Measurements from ENCODE around the gene COL8A2. TPM values are rescaled to one million over a fixed set of nuclear protein-coding genes. Genes with fewer than 3 reads are reported as not detected.

COL8A2 gene
- total RNA-seq, 4 donors from 2014 or later, result 1.2 to 5.4 (median 1.7) TPM

- Histone ChIP-seq H3K27ac (peak overlapping the region; percentile 94 to 98 (median 96)), H3K4me3 (peak overlapping the region in 1 of 4 donors; percentile 7), H3K9me3 (no peaks in the 10 kb centered on the region), H3K27me3 (no peaks in the 10 kb centered on the region), H3K4me1 (peaks cover 34 to 52% (median 47%) of the 10 kb centered on the region in 4 donors), H3K36me3 (no peaks in the 10 kb centered on the region)
- in situ Hi-C loops (cut with MboI; ENCODE audit: low pct_ligation_motif_present in 1 of 4, low pct_unique_long_range_greater_than_20kb in 1 of 4, low sequenced_read_pairs in 3 of 4) (loop anchor here in 1 of 4 donors (5.0 kb wide), 1 partner anchor 136 kb away; no protein-coding TSS in a partner anchor), intact Hi-C loops (cut with DNase I; ENCODE audit: low total_unique reads) (loop anchor here (10.0 kb wide), 1 partner anchor 234 kb away; the partner anchor contains the start of gene STK40)
- TF ChIP-seq CTCF (IDR thresholded peaks at IDR 0.05) (no peak), POLR2AphosphoS5 (IDR thresholded peaks at IDR 0.05) (no peak), POLR2A (IDR thresholded peaks at IDR 0.05) (no peak), EP300 (IDR thresholded peaks at IDR 0.05; ENCODE audit: low read depth) (no peak)
- no peak for DNase-seq
- WGBS, 2 donors (ENCODE audit: low coverage in 1 of 2), result 20 to 27% methylated on average over 1 of the region's 1 CpG
Observed at GRCh38 chr1:36151134-36151844, 26.3 kb upstream of the COL8A2 start.

GRCh38 chr1:36150296-36151133 is 25.5 kb upstream of the COL8A2 start:
- intact Hi-C loops (cut with DNase I; ENCODE audit: low total_unique reads) (loop anchor here (10.0 kb wide), 1 partner anchor 234 kb away; the partner anchor contains the start of gene STK40), in situ Hi-C loops (cut with MboI; ENCODE audit: low pct_ligation_motif_present in 1 of 4, low pct_unique_long_range_greater_than_20kb in 1 of 4, low sequenced_read_pairs in 3 of 4) (loop anchor here in 1 of 4 donors (5.0 kb wide), 1 partner anchor 137 kb away; no protein-coding TSS in a partner anchor)
- Histone ChIP-seq H3K4me1 (peaks cover 34 to 52% (median 47%) of the 10 kb centered on the region in 4 donors), H3K9me3 (no peaks in the 10 kb centered on the region), H3K27ac (peak overlapping the region; percentile 94 to 98 (median 96)), H3K27me3 (no peaks in the 10 kb centered on the region), H3K4me3 (peak overlapping the region in 2 of 4 donors; percentile 16 to 22), H3K36me3 (no peaks in the 10 kb centered on the region)
- whole genome bisulfite sequencing, 2 donors (ENCODE audit: low coverage in 1 of 2), result 0 to 13% methylated on average over 3 to 12 of the region's 12 CpGs
- TF ChIP-seq CTCF (IDR thresholded peaks at IDR 0.05) (no peak), EP300 (IDR thresholded peaks at IDR 0.05; ENCODE audit: low read depth) (no peak), POLR2A (IDR thresholded peaks at IDR 0.05) (peak; percentile 75), POLR2AphosphoS5 (IDR thresholded peaks at IDR 0.05) (peak; percentile 87 to 88 (median 88))
- DNase-seq, result peak; percentile 94

- in situ Hi-C loops (cut with MboI; ENCODE audit: low pct_ligation_motif_present in 1 of 4, low pct_unique_long_range_greater_than_20kb in 1 of 4, low sequenced_read_pairs in 3 of 4) (loop anchor here in 1 of 4 donors (5.0 kb wide), 1 partner anchor 137 kb away; no protein-coding TSS in a partner anchor), intact Hi-C loops (cut with DNase I; ENCODE audit: low total_unique reads) (loop anchor here (2.0 to 10.0 kb wide), 2 partner anchors 39 to 235 kb away; partner anchors contain the start of gene STK40)
- H3K4me1 ChIP-seq, result peaks cover 30 to 48% (median 42%) of the 10 kb centered on the region in 4 donors
- H3K9me3 ChIP-seq, result no peaks in the 10 kb centered on the region
- H3K27ac ChIP-seq, result peak overlapping the region; percentile 94 to 98 (median 96)
- 0 to 17% methylated on average over 3 to 6 of the region's 6 CpGs for WGBS, 2 donors (ENCODE audit: low coverage in 1 of 2)
- no peaks in the 10 kb centered on the region for H3K27me3 ChIP-seq
- DNase-seq, result no peak
- H3K36me3 ChIP-seq, result no peaks in the 10 kb centered on the region
- TF ChIP-seq EP300 (IDR thresholded peaks at IDR 0.05; ENCODE audit: low read depth) (no peak), POLR2A (IDR thresholded peaks at IDR 0.05) (no peak), CTCF (IDR thresholded peaks at IDR 0.05) (no peak), POLR2AphosphoS5 (IDR thresholded peaks at IDR 0.05) (no peak)
- no peak overlapping the region for H3K4me3 ChIP-seq
Observed at GRCh38 chr1:36149973-36150295, 24.9 kb upstream of the COL8A2 start.
